Lower leg skin (tissue), 3 donors: ENCODE results near the gene NPW.

Experiments
- POLR2A ChIP-seq, 2 donors: fragments of 450-650 bp; IDR thresholded peaks; one replicate each; pipeline ENCODE4 v1.6.1; 2016 to 2017; ENCODE audit warnings: antibody characterized with exemption in 2 of 2, mild to moderate bottlenecking in 1 of 2, moderate library complexity in 1 of 2
- TF ChIP-seq, protein P1 (sequence below), 3 donors: fragments of 450-650 bp; IDR thresholded peaks; one replicate each; pipeline ENCODE4 v1.5.1; 2016; ENCODE audit warnings: antibody characterized with exemption in 3 of 3, mild to moderate bottlenecking in 3 of 3, moderate library complexity in 2 of 3

DNA sequence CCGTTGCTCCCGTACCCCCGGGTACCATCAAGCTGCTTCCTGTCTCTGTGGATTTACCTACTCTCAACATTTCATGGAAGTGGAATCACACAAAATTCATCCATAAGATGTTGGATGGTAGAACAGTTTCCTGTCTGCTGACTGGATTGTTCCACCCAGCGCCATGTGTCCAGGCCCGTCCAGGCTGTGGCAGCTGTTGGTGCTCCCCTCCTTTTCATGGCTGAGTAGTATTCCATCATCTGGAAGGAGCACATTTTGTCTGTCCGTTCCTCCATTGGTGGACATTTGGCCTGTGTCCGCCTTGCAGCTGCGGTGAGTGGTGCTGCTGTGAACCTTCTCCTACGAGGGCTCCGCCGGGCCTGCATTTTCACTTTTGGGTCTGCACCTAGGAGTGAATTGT, 46.6 kb downstream of the NPW start:
- no peak for TF ChIP-seq POLR2A (IDR thresholded peaks at IDR 0.05)
- TF ChIP-seq, protein P1, sequence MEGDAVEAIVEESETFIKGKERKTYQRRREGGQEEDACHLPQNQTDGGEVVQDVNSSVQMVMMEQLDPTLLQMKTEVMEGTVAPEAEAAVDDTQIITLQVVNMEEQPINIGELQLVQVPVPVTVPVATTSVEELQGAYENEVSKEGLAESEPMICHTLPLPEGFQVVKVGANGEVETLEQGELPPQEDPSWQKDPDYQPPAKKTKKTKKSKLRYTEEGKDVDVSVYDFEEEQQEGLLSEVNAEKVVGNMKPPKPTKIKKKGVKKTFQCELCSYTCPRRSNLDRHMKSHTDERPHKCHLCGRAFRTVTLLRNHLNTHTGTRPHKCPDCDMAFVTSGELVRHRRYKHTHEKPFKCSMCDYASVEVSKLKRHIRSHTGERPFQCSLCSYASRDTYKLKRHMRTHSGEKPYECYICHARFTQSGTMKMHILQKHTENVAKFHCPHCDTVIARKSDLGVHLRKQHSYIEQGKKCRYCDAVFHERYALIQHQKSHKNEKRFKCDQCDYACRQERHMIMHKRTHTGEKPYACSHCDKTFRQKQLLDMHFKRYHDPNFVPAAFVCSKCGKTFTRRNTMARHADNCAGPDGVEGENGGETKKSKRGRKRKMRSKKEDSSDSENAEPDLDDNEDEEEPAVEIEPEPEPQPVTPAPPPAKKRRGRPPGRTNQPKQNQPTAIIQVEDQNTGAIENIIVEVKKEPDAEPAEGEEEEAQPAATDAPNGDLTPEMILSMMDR (IDR thresholded peaks at IDR 0.05): no peak
